ENCODE results near the gene TBC1D4.

- TF ChIP-seq POLR2A (IDR thresholded peaks at IDR 0.05; ENCODE audit: low read length) (no peak), GATA1 (IDR thresholded peaks at IDR 0.05; ENCODE audit: low read depth, low read length) (no peak)
Observed at GRCh38 chr13:75447493-75447892, 34.5 kb downstream of the TBC1D4 start.

Measured in erythroblast (primary cell).